Activated CD4-positive, alpha-beta T cell treated with anti-CD3 and anti-CD28 coated beads for 48 hours (primary cell): Measurements from ENCODE around the gene ZMYND8.

Experiments used
- DNase-seq: peaks from one replicate; pipeline ENCODE4 v3.0.0-alpha.2; 2020

ZMYND8 gene

GRCh38 chr20:47330933-47331708 is 25.4 kb downstream of the ZMYND8 start:
- no peak for DNase-seq

- no peak for DNase-seq
Observed at GRCh38 chr20:47330071-47330470, 26.4 kb downstream of the ZMYND8 start.

- no peak for DNase-seq
Observed at GRCh38 chr20:47328129-47328528, 28.4 kb downstream of the ZMYND8 start.

GRCh38 chr20:47327711-47328110 is 28.8 kb downstream of the ZMYND8 start:
- DNase-seq = no peak

- no peak for DNase-seq
Observed at GRCh38 chr20:47326658-47327268, 29.7 kb downstream of the ZMYND8 start.

- DNase-seq = no peak
Observed at GRCh38 chr20:47325242-47325641, 31.3 kb downstream of the ZMYND8 start.

- no peak for DNase-seq
Observed at GRCh38 chr20:47320990-47321805, 35.3 kb downstream of the ZMYND8 start.

GRCh38 chr20:47319517-47320252 is 36.8 kb downstream of the ZMYND8 start:
- DNase-seq = no peak

GRCh38 chr20:47318586-47319516 is 37.6 kb downstream of the ZMYND8 start:
- no peak for DNase-seq

GRCh38 chr20:47318027-47318585 is 38.4 kb downstream of the ZMYND8 start:
- no peak for DNase-seq

- peak; percentile 73 for DNase-seq
Observed at GRCh38 chr20:47317127-47317895, 39.2 kb downstream of the ZMYND8 start.

- DNase-seq = no peak
Observed at GRCh38 chr20:47316776-47317126, 39.7 kb downstream of the ZMYND8 start.

GRCh38 chr20:47315339-47316056 is 41.0 kb downstream of the ZMYND8 start:
- DNase-seq = no peak

GRCh38 chr20:47314647-47315338 is 41.7 kb downstream of the ZMYND8 start:
- no peak for DNase-seq

- DNase-seq = no peak
Observed at GRCh38 chr20:47311967-47312681, 44.4 kb downstream of the ZMYND8 start.

GRCh38 chr20:47311211-47311610 is 45.3 kb downstream of the ZMYND8 start:
- no peak for DNase-seq

GRCh38 chr20:47310729-47311128 is 45.8 kb downstream of the ZMYND8 start:
- no peak for DNase-seq

- no peak for DNase-seq
Observed at GRCh38 chr20:47309806-47310426, 46.6 kb downstream of the ZMYND8 start.
